ENCODE results near the gene TEAD4. TPM values are rescaled to one million over a fixed set of nuclear protein-coding genes. Genes with fewer than 3 reads are reported as not detected.

The TEAD4 gene
- total and polyA plus RNA-seq, 9 donors, result 3.6 to 19.9 (median 6.7) TPM

DNA sequence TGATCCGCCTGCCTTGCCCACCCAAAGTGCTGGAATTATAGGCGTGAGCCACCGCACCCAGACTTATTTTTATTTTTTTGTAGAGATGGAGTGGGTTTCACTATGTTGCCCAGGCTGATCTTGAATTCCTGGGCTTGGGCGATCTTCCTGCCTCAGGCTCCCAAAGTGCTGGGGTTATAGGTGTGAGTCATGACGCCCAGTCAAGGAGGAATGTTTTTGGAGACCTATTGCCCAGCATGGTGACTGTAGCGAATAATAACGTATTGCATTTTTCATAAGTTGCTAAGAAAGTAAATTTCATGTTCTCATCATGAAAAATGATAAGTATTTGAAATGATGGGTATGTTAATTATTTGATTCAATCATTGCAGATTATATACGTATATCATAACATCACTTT lies 46.5 kb downstream of the TEAD4 start:
- WGBS, 3 donors, result 96 to 97% (median 97%) methylated on average over 8 of the region's 8 CpGs
- intact Hi-C loops (cut with DNase I), result loop anchor here in 1 of 4 donors (10.0 kb wide), 1 partner anchor 1601 kb away; no protein-coding TSS in a partner anchor
- Histone ChIP-seq H3K4me3 (no peak overlapping the region), H3K27me3 (no peaks in the 10 kb centered on the region), H3K27ac (no peak overlapping the region), H3K9me3 (no peaks in the 10 kb centered on the region), H3K36me3 (no peaks in the 10 kb centered on the region), H3K4me1 (ENCODE audit: insufficient read depth) (peaks cover 1% of the 10 kb centered on the region)
- TF ChIP-seq POLR2A (IDR thresholded peaks at IDR 0.05), result no peak
- no peak for TF ChIP-seq EP300 (IDR thresholded peaks at IDR 0.05)
- TF ChIP-seq, protein P1, sequence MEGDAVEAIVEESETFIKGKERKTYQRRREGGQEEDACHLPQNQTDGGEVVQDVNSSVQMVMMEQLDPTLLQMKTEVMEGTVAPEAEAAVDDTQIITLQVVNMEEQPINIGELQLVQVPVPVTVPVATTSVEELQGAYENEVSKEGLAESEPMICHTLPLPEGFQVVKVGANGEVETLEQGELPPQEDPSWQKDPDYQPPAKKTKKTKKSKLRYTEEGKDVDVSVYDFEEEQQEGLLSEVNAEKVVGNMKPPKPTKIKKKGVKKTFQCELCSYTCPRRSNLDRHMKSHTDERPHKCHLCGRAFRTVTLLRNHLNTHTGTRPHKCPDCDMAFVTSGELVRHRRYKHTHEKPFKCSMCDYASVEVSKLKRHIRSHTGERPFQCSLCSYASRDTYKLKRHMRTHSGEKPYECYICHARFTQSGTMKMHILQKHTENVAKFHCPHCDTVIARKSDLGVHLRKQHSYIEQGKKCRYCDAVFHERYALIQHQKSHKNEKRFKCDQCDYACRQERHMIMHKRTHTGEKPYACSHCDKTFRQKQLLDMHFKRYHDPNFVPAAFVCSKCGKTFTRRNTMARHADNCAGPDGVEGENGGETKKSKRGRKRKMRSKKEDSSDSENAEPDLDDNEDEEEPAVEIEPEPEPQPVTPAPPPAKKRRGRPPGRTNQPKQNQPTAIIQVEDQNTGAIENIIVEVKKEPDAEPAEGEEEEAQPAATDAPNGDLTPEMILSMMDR (IDR thresholded peaks at IDR 0.05), result no peak
- DNase-seq, result no peak

DNA sequence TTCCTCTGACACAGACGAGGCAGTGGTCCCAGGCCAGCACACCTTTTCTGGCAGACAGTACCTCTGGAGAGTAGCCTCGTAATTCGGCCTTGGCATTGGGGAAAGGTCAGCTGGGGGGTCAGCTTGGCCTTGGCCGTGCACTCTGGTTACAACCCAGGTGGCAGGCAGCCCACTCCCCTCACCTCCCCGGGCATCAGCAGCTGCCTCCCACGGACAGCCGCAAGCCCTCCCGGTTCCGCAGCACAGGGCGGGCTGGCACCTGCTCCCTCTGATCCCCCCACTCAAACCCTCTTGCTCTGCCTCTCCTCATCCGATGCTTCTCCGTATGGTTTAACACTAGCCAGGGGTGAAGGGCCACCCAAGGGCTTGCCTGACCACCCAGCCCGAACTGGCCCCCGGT lies 50.6 kb downstream of the TEAD4 start:
- intact Hi-C loops (cut with DNase I), result loop anchor here in 1 of 4 donors (10.0 kb wide), 1 partner anchor 1605 kb away; no protein-coding TSS in a partner anchor
- WGBS, 3 donors, result 63 to 78% (median 65%) methylated on average over 14 of the region's 14 CpGs
- Histone ChIP-seq H3K36me3 (no peaks in the 10 kb centered on the region), H3K4me3 (no peak overlapping the region), H3K4me1 (ENCODE audit: insufficient read depth) (no peaks in the 10 kb centered on the region), H3K27ac (no peak overlapping the region), H3K27me3 (no peaks in the 10 kb centered on the region), H3K9me3 (no peaks in the 10 kb centered on the region)
- TF ChIP-seq POLR2A (IDR thresholded peaks at IDR 0.05) (no peak), EP300 (IDR thresholded peaks at IDR 0.05) (no peak)
- TF ChIP-seq, protein P1 (IDR thresholded peaks at IDR 0.05), result no peak
- no peak for DNase-seq

GRCh38 chr12:3010214-3010930 lies 51.2 kb downstream of the TEAD4 start:
- intact Hi-C loops (cut with DNase I), result no loop called here
- no peaks in the 10 kb centered on the region for H3K27me3 ChIP-seq
- H3K36me3 ChIP-seq, result no peaks in the 10 kb centered on the region
- 86 to 92% (median 86%) methylated on average over 22 of the region's 22 CpGs for WGBS, 3 donors
- H3K9me3 ChIP-seq, result no peaks in the 10 kb centered on the region
- H3K4me1 ChIP-seq (ENCODE audit: insufficient read depth), result no peaks in the 10 kb centered on the region
- no peak for DNase-seq
- no peak for TF ChIP-seq POLR2A (IDR thresholded peaks at IDR 0.05)
- TF ChIP-seq, protein P1 (IDR thresholded peaks at IDR 0.05), result no peak
- no peak for TF ChIP-seq EP300 (IDR thresholded peaks at IDR 0.05)
- no peak overlapping the region for H3K27ac ChIP-seq
- H3K4me3 ChIP-seq, result no peak overlapping the region

DNA sequence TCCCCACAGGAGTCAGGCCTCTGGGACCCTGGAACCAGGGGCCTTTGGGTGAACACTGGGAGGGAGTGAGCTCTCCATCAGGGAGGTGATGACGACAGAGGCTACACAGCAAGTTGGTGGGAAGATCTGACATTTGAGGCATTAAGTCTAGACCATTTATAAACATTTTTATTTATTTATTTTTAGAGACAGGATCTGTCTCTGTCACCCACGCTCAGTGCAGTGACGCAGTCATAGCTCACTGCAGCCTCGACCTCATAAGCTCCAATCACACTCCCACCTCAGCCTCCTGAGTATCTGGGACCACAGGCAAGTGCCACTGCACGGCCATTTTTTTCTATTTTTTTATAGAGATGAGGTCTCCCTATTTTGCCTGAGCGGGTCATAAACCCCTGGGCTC lies 53.6 kb downstream of the TEAD4 start:
- H3K4me3 ChIP-seq, result no peak overlapping the region
- TF ChIP-seq, protein P1 (IDR thresholded peaks at IDR 0.05), result no peak
- TF ChIP-seq EP300 (IDR thresholded peaks at IDR 0.05) (no peak), POLR2A (IDR thresholded peaks at IDR 0.05) (no peak)
- H3K27me3 ChIP-seq, result no peaks in the 10 kb centered on the region
- H3K36me3 ChIP-seq, result no peaks in the 10 kb centered on the region
- H3K9me3 ChIP-seq, result no peaks in the 10 kb centered on the region
- H3K27ac ChIP-seq, result no peak overlapping the region
- no peak for DNase-seq
- intact Hi-C loops (cut with DNase I), result no loop called here
- H3K4me1 ChIP-seq (ENCODE audit: insufficient read depth), result no peaks in the 10 kb centered on the region
- 92 to 94% (median 93%) methylated on average over 6 of the region's 6 CpGs for WGBS, 3 donors
